A673 (cell line): ENCODE measurements around the gene TEX10.

Experiments used
- CTCF ChIP-seq: fragments of 300-800, 200-600 bp; sonication (generic); conservative IDR thresholded peaks from 2 replicates; pipeline ENCODE4 v1.5.1; 2017; ENCODE audit warnings: low read depth, mild to moderate bottlenecking, antibody characterized with exemption, low read length, moderate library complexity, mixed read lengths
- EZH2 ChIP-seq: fragments of 200-600 bp; sonication (generic); IDR thresholded peaks from 2 replicates; pipeline ENCODE4 v1.6.1; 2017; ENCODE audit warnings: borderline replicate concordance, low read depth, mild to moderate bottlenecking, mixed read lengths, antibody characterized with exemption, low read length; ENCODE audit not compliant: poor library complexity, severe bottlenecking

GRCh38 chr9:100306283-100306682, 46.5 kb downstream of the TEX10 start:
- no peak for TF ChIP-seq EZH2
- no peak for TF ChIP-seq CTCF
